ENCODE data around the gene TNFRSF25. TPM values are rescaled to one million over a fixed set of nuclear protein-coding genes. Genes with fewer than 3 reads are reported as not detected.

Gene TNFRSF25
- total RNA-seq, 1 donor from 2014 or later, result 2.1 TPM

DNA sequence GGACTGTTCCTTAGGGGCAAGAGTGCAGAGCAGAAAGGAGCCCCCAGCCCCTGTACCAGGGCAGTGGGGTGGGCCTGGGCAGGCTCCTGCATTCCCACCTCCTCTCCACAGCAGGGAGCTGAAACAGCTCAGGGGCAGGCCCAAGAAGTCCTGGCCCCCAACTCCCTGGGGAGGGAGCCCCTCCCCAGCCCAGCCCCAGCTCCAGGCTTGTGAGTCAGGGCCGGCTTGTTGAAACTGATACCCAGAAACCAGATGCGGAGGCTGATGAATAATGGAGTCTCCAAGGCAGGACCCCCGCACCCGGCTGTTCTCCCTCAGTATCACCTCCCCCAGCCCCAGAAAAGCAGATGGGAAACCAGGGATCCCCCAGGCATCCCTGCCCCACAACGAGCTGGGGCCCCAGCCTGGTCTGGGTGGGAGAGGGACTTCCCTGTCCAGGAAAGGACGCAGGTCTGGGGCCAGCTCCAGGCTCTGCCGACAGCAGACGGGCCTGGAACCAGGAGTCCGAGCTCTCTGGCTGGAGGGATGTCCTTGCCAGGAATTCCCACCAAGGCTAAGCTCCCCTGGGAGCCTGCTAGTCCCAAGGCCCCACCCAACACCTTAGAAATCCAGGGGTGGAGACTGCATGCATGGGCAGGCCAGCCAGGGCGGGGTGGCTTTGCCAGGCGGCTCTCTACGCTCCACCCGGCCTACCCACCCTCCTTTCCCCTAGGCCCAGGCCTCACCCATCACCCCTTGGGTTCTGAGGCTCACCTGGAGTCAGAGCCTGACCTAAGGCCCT lies 22.8 kb upstream of the TNFRSF25 start:
- ATAC-seq, result no peak
- no peak for DNase-seq (ENCODE audit: low spot score)

DNA sequence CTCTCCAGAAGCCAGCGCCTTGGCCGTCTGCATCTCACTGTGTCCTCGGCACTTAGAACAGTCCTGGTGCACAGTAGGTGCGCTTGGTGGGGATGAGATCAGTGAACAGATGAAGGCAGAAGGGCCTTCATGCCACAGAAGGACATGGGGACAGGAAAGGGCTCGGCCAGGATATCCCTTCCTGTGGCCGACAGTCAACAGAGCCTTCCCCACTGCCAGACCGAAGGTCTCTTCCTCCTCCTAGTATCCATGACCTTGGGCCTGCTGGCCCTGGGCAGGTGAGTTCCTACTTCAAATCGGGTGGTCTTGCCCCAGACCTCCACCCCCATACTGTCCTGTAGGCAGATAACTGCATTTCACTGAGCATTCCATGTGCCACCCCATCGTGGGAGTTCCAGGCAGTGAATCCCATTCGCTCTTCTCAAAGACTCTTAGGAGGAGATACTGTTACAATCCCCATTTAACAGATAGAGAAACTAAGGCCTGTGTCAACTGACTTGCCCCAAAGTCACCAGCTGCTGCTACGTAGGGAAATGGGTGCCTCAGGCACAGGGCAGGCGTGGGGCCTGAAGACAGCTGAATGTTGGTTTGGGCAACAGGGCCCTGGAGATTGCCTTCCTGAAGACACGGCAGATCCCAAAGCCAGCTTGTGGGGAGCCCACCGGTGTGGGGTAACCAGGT lies 22.0 kb upstream of the TNFRSF25 start:
- no peak for DNase-seq (ENCODE audit: low spot score)

GRCh38 chr1:6486433-6487011 lies 20.5 kb upstream of the TNFRSF25 start:
- ATAC-seq (peak; percentile 74), DNase-seq (ENCODE audit: low spot score) (peak; percentile 85)

More for the DNA sequence above, 22.0 kb upstream of the TNFRSF25 start:
- no peak for ATAC-seq

DNA sequence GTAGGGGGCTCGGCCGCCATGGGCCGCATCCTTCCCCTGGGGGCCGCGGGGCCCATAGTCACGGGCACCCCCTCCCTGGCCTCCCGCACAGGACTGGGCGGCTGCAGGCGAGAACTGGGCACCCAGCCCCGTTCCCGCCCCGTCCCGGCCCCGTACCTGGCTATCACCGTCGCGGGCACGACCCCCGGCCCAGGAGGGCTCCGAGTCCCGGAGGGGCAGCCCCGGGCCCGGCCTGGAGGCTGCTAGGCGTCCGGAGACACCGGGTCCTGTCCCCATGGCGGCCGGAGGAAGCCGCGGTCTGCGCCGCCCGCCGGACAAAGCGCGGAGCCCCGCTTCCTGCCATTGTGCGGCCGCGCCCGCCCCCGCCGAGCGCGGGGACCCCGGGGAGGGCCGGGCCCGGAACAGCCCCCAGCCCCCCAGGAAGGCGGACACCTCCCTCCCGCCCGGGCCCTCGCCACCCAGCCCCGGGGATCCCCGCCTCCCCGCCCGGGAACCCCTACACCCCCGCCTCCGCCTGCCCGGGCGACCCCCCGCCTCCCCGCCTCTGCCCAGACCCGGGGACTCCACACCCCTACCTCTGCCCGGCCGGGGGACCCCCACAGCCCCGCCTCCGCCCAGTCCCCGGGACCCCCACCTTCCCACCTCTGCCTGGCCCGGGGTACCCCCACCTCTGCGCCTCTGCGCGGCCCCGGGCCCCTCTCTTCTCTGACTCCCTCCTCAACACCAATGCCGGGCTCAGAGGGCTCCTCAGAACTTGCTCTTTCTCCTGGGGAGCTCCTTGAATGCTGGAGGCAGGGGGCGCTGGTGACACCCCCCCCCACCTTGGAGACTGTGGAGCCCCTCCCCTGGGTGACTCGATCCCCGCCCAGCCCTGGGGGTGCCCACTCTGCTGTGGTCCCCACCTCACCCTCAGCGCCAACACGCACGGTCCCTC lies 19.5 kb upstream of the TNFRSF25 start:
- ATAC-seq (no peak), DNase-seq (ENCODE audit: low spot score) (no peak)

DNA sequence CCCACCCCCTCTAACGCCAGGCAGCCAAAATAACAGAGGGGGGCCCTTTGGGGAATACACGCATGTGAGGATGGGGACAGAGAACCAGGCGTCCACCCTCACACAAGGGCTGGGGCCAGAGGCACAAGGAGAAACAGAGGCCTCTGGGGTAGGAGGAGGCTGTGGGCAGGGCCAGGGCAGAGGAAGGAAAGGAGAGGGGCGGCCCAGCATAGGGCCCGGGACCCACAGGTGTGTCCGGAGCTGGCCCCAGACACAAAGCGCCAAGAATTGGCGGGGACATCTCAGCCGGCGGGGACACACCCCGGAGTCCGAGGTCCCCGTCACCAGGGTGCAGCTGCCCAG lies 18.8 kb upstream of the TNFRSF25 start:
- ATAC-seq, result no peak
- DNase-seq (ENCODE audit: low spot score), result no peak

DNA sequence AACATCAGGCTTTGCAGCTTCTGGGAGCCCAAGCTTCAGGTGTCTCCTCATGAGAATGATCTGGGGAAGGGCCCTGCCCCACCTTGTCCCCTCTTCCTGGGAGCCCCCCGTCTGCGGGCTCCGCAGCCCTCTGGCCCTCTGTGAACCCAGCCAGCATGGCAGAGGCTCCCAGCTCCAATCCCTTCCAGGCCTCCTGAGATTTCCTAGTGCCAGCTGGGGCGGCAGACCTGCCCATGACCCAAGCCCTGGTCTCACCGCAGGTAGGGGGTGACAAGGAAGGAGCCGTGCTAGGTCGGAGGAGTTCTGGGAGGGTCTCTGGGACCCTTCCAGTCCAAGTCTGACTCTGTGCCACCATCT lies 17.8 kb upstream of the TNFRSF25 start:
- DNase-seq (ENCODE audit: low spot score), result no peak
- no peak for ATAC-seq

DNA sequence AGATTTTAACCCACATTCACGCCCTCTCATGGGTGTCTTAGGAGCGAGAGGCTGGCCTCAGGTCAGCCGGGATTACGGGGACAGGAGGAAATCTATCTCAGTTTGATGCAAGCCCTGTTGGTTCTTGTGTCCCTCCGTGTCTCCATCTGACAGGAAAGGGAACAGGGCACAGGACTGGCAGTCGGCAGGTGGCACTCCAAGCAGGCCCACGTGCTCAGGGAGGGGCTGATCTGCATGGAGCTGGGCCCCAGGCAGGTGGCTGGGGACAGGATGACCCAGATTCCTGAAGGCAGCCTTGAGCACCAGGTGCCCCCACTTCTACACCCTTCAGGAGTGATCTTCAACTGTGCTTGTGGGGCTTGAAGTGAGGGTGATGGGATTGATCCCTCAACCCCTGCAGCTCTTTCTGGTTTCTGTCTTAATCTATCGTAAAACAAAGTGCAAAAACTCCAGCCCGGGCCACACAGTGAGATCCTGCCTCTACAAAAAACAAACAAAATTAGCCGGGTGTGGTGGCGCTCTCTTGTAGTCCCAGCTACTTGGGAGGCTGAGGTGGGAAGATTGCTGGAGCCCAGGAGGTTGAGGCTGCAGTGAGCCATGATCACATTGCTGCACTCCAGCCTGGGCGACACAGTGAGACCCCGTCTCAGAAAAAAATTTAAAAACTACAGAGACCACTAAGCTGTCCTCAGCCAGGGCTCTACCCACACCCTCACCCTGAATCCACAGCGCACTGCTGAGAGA lies 17.2 kb upstream of the TNFRSF25 start:
- DNase-seq (ENCODE audit: low spot score) (no peak), ATAC-seq (peak; percentile 48)

DNA sequence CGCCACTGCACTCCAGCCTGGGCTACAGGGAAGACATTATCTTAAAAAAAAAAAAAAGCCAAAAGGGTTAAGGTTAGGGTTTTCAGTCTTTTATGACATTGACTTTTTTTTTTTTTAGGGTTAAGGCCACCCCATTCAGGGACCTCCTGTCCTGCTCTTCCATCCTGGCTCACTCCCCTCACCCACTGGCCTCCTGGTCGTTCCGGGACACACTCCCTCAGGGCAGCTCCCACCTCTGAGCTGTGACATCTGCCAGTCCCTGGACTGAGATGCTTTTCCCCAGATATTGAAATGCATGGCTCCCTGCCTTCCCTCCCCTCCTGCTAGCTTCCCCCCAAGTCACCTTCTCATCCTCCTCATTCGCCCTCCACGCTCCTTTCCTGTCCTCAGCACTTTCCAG lies 15.8 kb upstream of the TNFRSF25 start:
- DNase-seq (ENCODE audit: low spot score) (no peak), ATAC-seq (no peak)

DNA sequence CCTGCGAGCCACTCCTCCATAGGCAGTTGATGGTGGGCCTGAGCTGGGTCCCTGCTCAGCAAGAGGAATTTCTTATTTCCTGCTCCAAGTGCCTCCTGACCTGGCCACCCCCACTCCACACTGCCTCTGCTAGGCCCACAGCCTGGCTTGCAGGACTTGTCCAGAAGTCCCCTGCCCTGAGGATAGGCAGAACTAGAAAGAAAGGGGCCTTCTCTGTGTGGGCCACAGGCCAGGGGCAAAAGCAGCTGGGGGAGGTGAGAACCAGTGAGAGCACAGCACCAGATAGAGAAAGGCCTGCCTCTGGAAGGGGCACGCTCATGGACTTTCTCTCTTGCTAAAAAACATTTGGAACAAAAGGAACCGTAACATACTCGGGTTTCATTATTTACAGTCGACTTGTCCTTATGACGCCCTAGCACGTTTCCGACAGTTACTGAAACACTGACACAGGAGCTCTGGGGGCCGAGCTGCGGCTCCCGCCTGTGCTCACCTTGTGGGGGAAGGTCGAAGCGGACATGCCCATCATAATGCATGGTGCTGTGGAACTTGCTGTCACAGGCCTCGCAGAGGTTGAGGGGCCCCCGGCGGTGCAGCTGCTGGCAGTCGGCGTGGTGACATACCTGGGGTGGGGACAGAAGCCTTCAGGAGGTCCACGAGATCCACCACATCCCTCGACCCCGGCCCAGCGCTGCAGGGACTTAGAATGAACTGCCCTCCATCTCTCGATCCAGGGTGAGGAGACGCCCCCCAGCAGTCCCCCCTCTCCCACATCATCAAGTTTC lies 11.3 kb upstream of the TNFRSF25 start:
- DNase-seq (ENCODE audit: low spot score) (no peak), ATAC-seq (no peak)

- ATAC-seq (no peak), DNase-seq (ENCODE audit: low spot score) (no peak)
These were observed 10.5 kb upstream of the TNFRSF25 start for GRCh38 chr1:6476483-6476882.

- peak; percentile 86 for ATAC-seq
- peak; percentile 82 for DNase-seq (ENCODE audit: low spot score)
These were observed 9.6 kb upstream of the TNFRSF25 start for GRCh38 chr1:6475381-6476133.

DNA sequence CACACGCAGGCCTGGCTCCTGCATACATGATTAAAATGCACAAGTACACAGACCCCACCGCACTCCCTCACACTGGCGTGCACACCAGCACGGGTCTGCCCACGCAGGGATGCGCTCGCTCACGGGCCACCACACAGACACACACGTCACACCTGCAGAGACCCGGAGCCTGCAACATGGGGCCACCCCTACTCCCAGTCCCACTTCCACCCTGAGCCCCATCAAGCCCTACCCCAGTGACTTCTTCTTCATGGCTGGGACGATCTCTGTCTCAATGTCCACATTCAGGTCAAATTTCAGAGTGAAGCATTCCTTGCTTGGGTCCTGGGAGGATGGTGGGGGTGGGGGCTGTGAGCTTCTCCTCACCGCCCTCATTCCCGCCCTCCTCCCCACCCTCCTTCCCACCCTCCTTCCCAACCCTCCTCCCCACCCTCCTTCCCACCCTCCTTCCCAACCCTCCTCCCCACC lies 8.9 kb upstream of the TNFRSF25 start:
- ATAC-seq (no peak), DNase-seq (ENCODE audit: low spot score) (no peak)

GRCh38 chr1:6473974-6474814 lies 8.2 kb upstream of the TNFRSF25 start:
- DNase-seq (ENCODE audit: low spot score), result no peak
- ATAC-seq, result no peak

DNA sequence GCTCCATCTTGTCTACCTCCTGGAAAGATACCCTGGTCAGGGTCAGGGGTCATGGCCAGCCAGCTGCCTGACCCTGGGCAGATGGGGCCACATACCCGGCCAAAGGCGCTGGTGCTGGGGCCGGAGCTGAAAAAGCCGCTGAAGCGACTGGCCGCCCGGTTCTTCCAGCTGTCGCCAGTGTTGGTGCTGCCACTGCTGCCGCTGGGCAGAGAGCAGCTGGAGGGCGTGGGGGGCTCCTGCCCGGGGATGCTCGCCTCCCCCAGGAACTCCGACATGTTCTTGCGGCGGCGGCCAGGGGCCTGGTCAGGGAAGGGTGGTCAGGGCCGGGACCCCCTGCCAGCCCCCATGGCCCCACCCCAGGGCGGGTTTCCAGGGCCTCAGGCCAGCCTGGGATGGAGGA lies 7.2 kb upstream of the TNFRSF25 start:
- no peak for DNase-seq (ENCODE audit: low spot score)

DNA sequence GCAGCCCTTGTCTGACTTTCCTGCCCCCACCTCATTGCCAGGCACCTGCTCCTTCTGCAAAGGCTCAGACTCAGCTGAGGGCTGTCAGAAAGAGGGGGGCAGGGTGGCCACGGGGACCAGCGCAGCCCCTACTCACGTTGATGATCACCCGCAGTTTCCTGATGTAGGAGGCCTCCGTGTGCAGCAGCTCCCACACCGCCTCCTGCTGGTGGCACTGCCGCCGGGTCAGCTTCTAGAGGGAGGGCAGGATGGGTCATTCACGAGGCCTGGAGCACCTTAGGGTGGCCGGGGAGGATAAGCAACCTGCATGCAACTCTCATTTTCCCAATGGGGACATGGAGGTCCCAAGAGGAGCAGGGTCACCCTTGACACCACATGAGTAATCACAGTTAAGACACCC lies 6.4 kb upstream of the TNFRSF25 start:
- DNase-seq (ENCODE audit: low spot score) (no peak), ATAC-seq (no peak)

More for the DNA sequence above, 7.2 kb upstream of the TNFRSF25 start:
- ATAC-seq, result no peak

GRCh38 chr1:6471970-6472368 lies 6.0 kb upstream of the TNFRSF25 start:
- peak; percentile 83 for ATAC-seq
- peak; percentile 82 for DNase-seq (ENCODE audit: low spot score)

GRCh38 chr1:6471086-6471969 lies 5.4 kb upstream of the TNFRSF25 start:
- DNase-seq (ENCODE audit: low spot score) (no peak), ATAC-seq (peak; percentile 46)
